ENCODE results near the gene THSD4.
"Not testable (repeated sequence)": the region's sequence is repeated elsewhere in the genome, so short reads cannot be mapped to it uniquely, and the experiment has no call there.

THSD4 gene

DNA sequence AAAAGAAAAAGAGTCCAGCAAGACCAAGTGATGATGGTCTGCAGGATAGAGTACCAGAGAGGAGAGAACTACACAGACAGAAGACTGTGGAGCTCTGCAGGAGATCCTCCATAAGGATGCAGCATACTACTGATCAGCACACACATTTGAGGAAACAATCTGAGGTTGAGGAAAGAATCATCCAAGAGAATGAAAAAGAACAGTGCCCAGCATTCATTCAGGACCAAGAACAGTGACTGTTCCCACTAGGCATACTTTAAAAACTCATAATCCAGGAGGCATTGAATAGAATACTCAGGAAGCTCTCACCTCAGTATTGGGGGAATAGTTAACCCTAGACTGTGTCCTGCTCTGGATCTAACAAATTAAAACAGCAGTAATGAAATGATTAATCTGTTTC lies 54.9 kb downstream of the THSD4 start:
- Histone ChIP-seq H3K4me3 (ENCODE audit: low read depth, low read length) (no peak overlapping the region), H3K4me1 (ENCODE audit: control insufficient read depth, insufficient read depth, low read length) (no peaks in the 10 kb centered on the region), H3K27me3 (ENCODE audit: control insufficient read depth, insufficient read depth, low read length) (no peaks in the 10 kb centered on the region), H3K27ac (ENCODE audit: low read depth, low read length) (no peak overlapping the region), H3K9ac (ENCODE audit: low read length) (no peak overlapping the region), H3K36me3 (ENCODE audit: control insufficient read depth, insufficient read depth, low read length) (no peaks in the 10 kb centered on the region), H3K9me3 (ENCODE audit: control insufficient read depth, insufficient read depth, low read depth, low read length) (peaks cover 10% of the 10 kb centered on the region; the same call in 1 of the 2 replicates)

DNA sequence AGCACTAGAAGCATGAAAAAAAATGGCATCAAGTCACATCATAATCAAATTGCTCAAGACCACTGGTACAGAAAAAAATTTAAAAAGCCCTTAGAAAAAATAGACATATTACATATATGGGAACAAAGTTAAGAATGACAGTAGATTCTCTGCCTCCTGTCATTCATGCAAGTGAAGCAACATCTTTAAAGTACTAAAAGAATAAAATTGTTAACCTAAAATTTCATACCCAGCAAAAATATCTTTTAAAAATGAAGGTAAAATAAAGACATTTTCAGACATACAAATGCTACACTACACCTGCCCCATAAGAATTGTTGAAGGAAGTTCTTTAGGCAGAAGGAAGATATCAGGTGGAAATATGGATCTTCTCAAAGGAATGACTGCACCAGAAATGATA lies 55.9 kb downstream of the THSD4 start:
- Histone ChIP-seq H3K9ac (ENCODE audit: low read length) (no peak overlapping the region), H3K27me3 (ENCODE audit: control insufficient read depth, insufficient read depth, low read length) (no peaks in the 10 kb centered on the region), H3K27ac (ENCODE audit: low read depth, low read length) (no peak overlapping the region), H3K36me3 (ENCODE audit: control insufficient read depth, insufficient read depth, low read length) (no peaks in the 10 kb centered on the region), H3K4me3 (ENCODE audit: low read depth, low read length) (no peak overlapping the region), H3K4me1 (ENCODE audit: control insufficient read depth, insufficient read depth, low read length) (no peaks in the 10 kb centered on the region), H3K9me3 (ENCODE audit: control insufficient read depth, insufficient read depth, low read depth, low read length) (peaks cover 10% of the 10 kb centered on the region; the same call in 1 of the 2 replicates)

GRCh38 chr15:71174360-71174759 lies 59.1 kb downstream of the THSD4 start:
- H3K9me3 ChIP-seq (ENCODE audit: control insufficient read depth, insufficient read depth, low read depth, low read length); H3K36me3 ChIP-seq (ENCODE audit: control insufficient read depth, insufficient read depth, low read length); H3K27ac ChIP-seq (ENCODE audit: low read depth, low read length); H3K9ac ChIP-seq (ENCODE audit: low read length); H3K4me3 ChIP-seq (ENCODE audit: low read depth, low read length); H3K27me3 ChIP-seq (ENCODE audit: control insufficient read depth, insufficient read depth, low read length); H3K4me1 ChIP-seq (ENCODE audit: control insufficient read depth, insufficient read depth, low read length): not testable (repeated sequence)

- Histone ChIP-seq H3K36me3 (ENCODE audit: control insufficient read depth, insufficient read depth, low read length) (no peaks in the 10 kb centered on the region), H3K4me3 (ENCODE audit: low read depth, low read length) (no peak overlapping the region), H3K27me3 (ENCODE audit: control insufficient read depth, insufficient read depth, low read length) (no peaks in the 10 kb centered on the region), H3K4me1 (ENCODE audit: control insufficient read depth, insufficient read depth, low read length) (no peaks in the 10 kb centered on the region), H3K27ac (ENCODE audit: low read depth, low read length) (no peak overlapping the region), H3K9me3 (ENCODE audit: control insufficient read depth, insufficient read depth, low read depth, low read length) (no peaks in the 10 kb centered on the region), H3K9ac (ENCODE audit: low read length) (no peak overlapping the region)
Measured at GRCh38 chr15:71180986-71181853, 65.9 kb downstream of the THSD4 start.

DNA sequence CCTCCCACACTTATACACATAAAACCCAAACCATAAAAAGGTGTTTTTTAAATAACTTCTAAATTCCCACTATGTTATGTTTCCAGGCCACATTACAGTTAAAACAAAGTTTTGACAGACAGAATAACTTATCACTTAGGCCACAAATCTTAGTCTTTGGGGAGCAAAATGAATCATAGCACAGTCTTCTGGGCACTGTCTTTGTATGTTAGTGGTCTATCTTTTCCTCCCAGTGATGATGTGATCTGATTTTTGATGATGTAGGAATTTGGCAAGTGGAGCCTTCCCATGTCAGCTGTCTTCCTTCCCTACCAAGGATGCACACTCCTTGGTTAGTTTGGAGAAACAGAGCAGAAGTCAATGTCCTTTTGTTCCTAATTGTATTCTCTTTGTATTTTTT lies 67.3 kb downstream of the THSD4 start:
- Histone ChIP-seq H3K27ac (ENCODE audit: low read depth, low read length) (no peak overlapping the region), H3K27me3 (ENCODE audit: control insufficient read depth, insufficient read depth, low read length) (no peaks in the 10 kb centered on the region), H3K9ac (ENCODE audit: low read length) (no peak overlapping the region), H3K36me3 (ENCODE audit: control insufficient read depth, insufficient read depth, low read length) (no peaks in the 10 kb centered on the region), H3K4me3 (ENCODE audit: low read depth, low read length) (no peak overlapping the region), H3K4me1 (ENCODE audit: control insufficient read depth, insufficient read depth, low read length) (peaks cover 6% of the 10 kb centered on the region), H3K9me3 (ENCODE audit: control insufficient read depth, insufficient read depth, low read depth, low read length) (no peaks in the 10 kb centered on the region)

DNA sequence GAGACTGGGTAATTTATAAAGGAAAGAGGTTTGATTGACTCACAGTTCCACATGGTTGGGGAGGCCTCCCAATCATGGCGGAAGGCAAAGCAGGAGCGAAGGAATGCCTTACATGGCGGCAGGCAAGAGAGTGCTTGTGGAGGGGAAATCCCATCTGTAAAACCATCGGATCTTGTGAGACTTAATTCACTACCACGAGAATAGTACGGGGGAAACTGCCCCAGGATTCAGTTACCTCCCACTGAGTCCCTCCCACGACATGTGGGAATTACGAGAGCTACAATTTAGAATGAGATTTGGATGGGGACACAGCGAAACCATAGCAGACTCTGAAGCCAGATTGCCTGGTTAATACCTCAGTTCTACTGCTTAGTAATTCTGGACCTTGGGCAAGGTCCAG lies 67.8 kb downstream of the THSD4 start:
- H3K36me3 ChIP-seq (ENCODE audit: control insufficient read depth, insufficient read depth, low read length): no peaks in the 10 kb centered on the region

GRCh38 chr15:71185706-71186105 lies 70.4 kb downstream of the THSD4 start:
- no peaks in the 10 kb centered on the region for H3K27me3 ChIP-seq (ENCODE audit: control insufficient read depth, insufficient read depth, low read length)
- H3K4me3 ChIP-seq (ENCODE audit: low read depth, low read length): no peak overlapping the region
- H3K9ac ChIP-seq (ENCODE audit: low read length): no peak overlapping the region
- no peaks in the 10 kb centered on the region for H3K36me3 ChIP-seq (ENCODE audit: control insufficient read depth, insufficient read depth, low read length)
- H3K27ac ChIP-seq (ENCODE audit: low read depth, low read length): no peak overlapping the region
- H3K9me3 ChIP-seq (ENCODE audit: control insufficient read depth, insufficient read depth, low read depth, low read length): no peaks in the 10 kb centered on the region
- peaks cover 10% of the 10 kb centered on the region for H3K4me1 ChIP-seq (ENCODE audit: control insufficient read depth, insufficient read depth, low read length)

More for the DNA sequence above, 67.8 kb downstream of the THSD4 start:
- Histone ChIP-seq H3K4me3 (ENCODE audit: low read depth, low read length) (no peak overlapping the region), H3K27ac (ENCODE audit: low read depth, low read length) (no peak overlapping the region), H3K4me1 (ENCODE audit: control insufficient read depth, insufficient read depth, low read length) (peaks cover 10% of the 10 kb centered on the region), H3K9ac (ENCODE audit: low read length) (no peak overlapping the region), H3K27me3 (ENCODE audit: control insufficient read depth, insufficient read depth, low read length) (no peaks in the 10 kb centered on the region), H3K9me3 (ENCODE audit: control insufficient read depth, insufficient read depth, low read depth, low read length) (no peaks in the 10 kb centered on the region)

- Histone ChIP-seq H3K9me3 (ENCODE audit: control insufficient read depth, insufficient read depth, low read depth, low read length) (no peaks in the 10 kb centered on the region), H3K4me3 (ENCODE audit: low read depth, low read length) (no peak overlapping the region), H3K27ac (ENCODE audit: low read depth, low read length) (no peak overlapping the region), H3K9ac (ENCODE audit: low read length) (no peak overlapping the region), H3K36me3 (ENCODE audit: control insufficient read depth, insufficient read depth, low read length) (no peaks in the 10 kb centered on the region), H3K27me3 (ENCODE audit: control insufficient read depth, insufficient read depth, low read length) (no peaks in the 10 kb centered on the region), H3K4me1 (ENCODE audit: control insufficient read depth, insufficient read depth, low read length) (peaks cover 10% of the 10 kb centered on the region)
Measured at GRCh38 chr15:71186267-71186666, 71.0 kb downstream of the THSD4 start.

DNA sequence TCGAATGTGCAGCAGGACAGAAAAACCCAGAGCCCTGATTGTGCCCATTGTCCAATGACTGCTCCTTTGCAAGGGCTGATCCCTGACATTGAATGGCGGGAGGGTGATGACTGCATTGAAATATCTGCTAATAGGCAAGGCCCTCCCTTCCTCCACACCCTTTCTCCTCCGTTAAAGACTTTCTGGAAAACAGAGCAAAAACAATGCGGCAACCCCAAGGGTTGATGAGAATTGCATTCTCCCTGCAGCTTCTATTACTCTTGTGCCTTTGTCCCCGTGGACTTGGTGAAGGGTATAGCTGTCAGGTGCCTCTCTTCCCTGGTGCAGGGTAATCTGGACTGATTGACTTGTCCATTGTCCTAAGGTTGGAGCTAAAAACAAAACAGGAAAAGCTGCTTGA lies 71.8 kb downstream of the THSD4 start:
- no peak overlapping the region for H3K4me3 ChIP-seq (ENCODE audit: low read depth, low read length)
- H3K27ac ChIP-seq (ENCODE audit: low read depth, low read length): no peak overlapping the region
- H3K9ac ChIP-seq (ENCODE audit: low read length): no peak overlapping the region
- no peaks in the 10 kb centered on the region for H3K27me3 ChIP-seq (ENCODE audit: control insufficient read depth, insufficient read depth, low read length)
- H3K9me3 ChIP-seq (ENCODE audit: control insufficient read depth, insufficient read depth, low read depth, low read length): no peaks in the 10 kb centered on the region
- peaks cover 10% of the 10 kb centered on the region for H3K4me1 ChIP-seq (ENCODE audit: control insufficient read depth, insufficient read depth, low read length)
- no peaks in the 10 kb centered on the region for H3K36me3 ChIP-seq (ENCODE audit: control insufficient read depth, insufficient read depth, low read length)

GRCh38 chr15:71187526-71187925 lies 72.3 kb downstream of the THSD4 start:
- Histone ChIP-seq H3K27ac (ENCODE audit: low read depth, low read length) (no peak overlapping the region), H3K4me3 (ENCODE audit: low read depth, low read length) (no peak overlapping the region), H3K4me1 (ENCODE audit: control insufficient read depth, insufficient read depth, low read length) (peaks cover 10% of the 10 kb centered on the region), H3K9me3 (ENCODE audit: control insufficient read depth, insufficient read depth, low read depth, low read length) (no peaks in the 10 kb centered on the region), H3K9ac (ENCODE audit: low read length) (no peak overlapping the region), H3K36me3 (ENCODE audit: control insufficient read depth, insufficient read depth, low read length) (no peaks in the 10 kb centered on the region), H3K27me3 (ENCODE audit: control insufficient read depth, insufficient read depth, low read length) (no peaks in the 10 kb centered on the region)

DNA sequence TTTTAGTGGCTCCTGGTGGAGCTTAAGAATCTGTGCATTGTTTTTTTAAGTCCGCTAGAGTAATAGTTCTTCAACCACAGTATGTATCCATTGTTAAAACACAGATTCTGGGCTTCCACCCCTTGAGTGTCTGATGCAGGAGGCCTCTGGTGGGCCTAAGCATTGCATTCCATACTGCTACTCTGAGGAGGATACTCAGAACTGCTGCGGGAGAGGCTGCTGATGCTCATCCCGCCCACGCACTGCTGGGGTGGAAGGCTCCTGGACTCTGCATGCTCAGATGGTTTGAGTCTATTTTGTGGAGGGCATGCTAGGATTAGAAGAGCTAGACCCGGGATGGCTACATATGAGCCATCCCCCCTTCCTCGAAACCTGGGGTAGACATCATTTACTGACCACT lies 74.4 kb downstream of the THSD4 start:
- no peaks in the 10 kb centered on the region for H3K36me3 ChIP-seq (ENCODE audit: control insufficient read depth, insufficient read depth, low read length)
- H3K4me1 ChIP-seq (ENCODE audit: control insufficient read depth, insufficient read depth, low read length): peaks cover 10% of the 10 kb centered on the region
- no peak overlapping the region for H3K27ac ChIP-seq (ENCODE audit: low read depth, low read length)
- H3K9me3 ChIP-seq (ENCODE audit: control insufficient read depth, insufficient read depth, low read depth, low read length): no peaks in the 10 kb centered on the region
- no peaks in the 10 kb centered on the region for H3K27me3 ChIP-seq (ENCODE audit: control insufficient read depth, insufficient read depth, low read length)
- no peak overlapping the region for H3K4me3 ChIP-seq (ENCODE audit: low read depth, low read length)
- H3K9ac ChIP-seq (ENCODE audit: low read length): no peak overlapping the region

All from HUES6 (cell line).